ENCODE measurements around the gene STK24. TPM values are rescaled to one million over a fixed set of nuclear protein-coding genes. Genes with fewer than 3 reads are reported as not detected.

Gene STK24
- total RNA-seq, 2 experiments from 2014 or later, result 140 to 151 TPM

DNA sequence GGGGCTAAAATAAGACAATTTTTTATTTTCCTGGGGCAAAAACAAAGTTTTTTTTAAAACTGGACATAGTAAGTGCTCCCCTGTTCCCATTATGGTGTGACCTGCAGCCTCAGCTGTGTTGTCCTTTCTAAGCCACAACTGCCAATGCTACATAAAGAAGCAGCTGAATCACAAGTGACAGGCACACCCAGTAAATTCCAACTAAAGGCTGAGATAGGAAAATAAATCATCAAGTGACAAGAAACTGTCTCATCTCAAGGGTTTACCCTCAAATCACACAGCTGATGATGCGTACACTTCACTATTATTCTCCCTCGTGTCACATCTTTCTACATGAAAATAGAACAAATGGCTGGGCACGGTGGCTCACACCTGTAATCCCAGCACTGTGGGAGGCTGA lies 28.7 kb downstream of the STK24 start:
- ATAC-seq, result no peak
- no peaks in the 10 kb centered on the region for H3K27me3 Mint-ChIP-seq (ENCODE audit: low read depth)
- peaks cover 69% of the 10 kb centered on the region for H3K4me1 Mint-ChIP-seq (ENCODE audit: low read depth)
- no peaks in the 10 kb centered on the region for H3K9me3 Mint-ChIP-seq (ENCODE audit: insufficient read depth)
- H3K36me3 Mint-ChIP-seq (ENCODE audit: low read depth), result peaks cover 44% of the 10 kb centered on the region
- ChIA-PET CTCF (no interaction called here), POLR2A (no interaction called here)
- DNase-seq, result no peak
- no peak overlapping the region for H3K4me3 Mint-ChIP-seq
- no peak overlapping the region for H3K27ac Mint-ChIP-seq

DNA sequence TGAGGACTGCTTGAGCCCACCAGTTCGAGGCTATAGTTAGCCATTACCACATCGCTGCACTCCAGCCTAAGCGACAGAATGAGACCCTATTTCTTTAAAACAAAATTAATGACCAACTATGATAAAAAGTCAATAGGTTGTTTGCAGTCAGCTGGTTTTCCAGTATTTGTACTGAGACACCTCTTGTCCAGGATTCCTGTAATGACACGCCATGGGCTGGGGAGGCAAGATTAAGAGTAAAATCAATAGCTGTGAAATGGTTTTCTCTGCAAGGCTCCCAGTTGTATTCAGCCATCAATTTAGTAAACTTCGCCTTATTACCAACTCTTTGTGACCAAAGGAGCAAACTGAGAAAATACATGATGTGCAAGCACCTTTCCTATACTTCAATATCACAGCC lies 29.5 kb downstream of the STK24 start:
- no peaks in the 10 kb centered on the region for H3K27me3 Mint-ChIP-seq (ENCODE audit: low read depth)
- no peak for DNase-seq
- H3K4me3 Mint-ChIP-seq, result no peak overlapping the region
- H3K9me3 Mint-ChIP-seq (ENCODE audit: insufficient read depth), result no peaks in the 10 kb centered on the region
- H3K36me3 Mint-ChIP-seq (ENCODE audit: low read depth), result peaks cover 49% of the 10 kb centered on the region
- ChIA-PET POLR2A (no interaction called here), CTCF (interaction anchor here (1.0 kb wide), 1 partner anchor 102 kb away, joined by 3 read pairs; no protein-coding TSS in a partner anchor)
- H3K4me1 Mint-ChIP-seq (ENCODE audit: low read depth), result peaks cover 76% of the 10 kb centered on the region
- no peak overlapping the region for H3K27ac Mint-ChIP-seq
- ATAC-seq, result no peak

- ATAC-seq (no peak), DNase-seq (no peak)
- POLR2A ChIA-PET, result interaction anchor here (1.0 kb wide), 1 partner anchor 31 kb away, joined by 3 read pairs; no protein-coding TSS in a partner anchor
- Mint-ChIP-seq H3K9me3 (ENCODE audit: insufficient read depth) (no peaks in the 10 kb centered on the region), H3K4me1 (ENCODE audit: low read depth) (peaks cover 77% of the 10 kb centered on the region), H3K36me3 (ENCODE audit: low read depth) (peaks cover 40% of the 10 kb centered on the region), H3K4me3 (no peak overlapping the region), H3K27ac (no peak overlapping the region), H3K27me3 (ENCODE audit: low read depth) (no peaks in the 10 kb centered on the region)
- CTCF ChIA-PET, result interaction anchor here (1.0 kb wide), 2 partner anchors 29 to 101 kb away, joined by 3 read pairs; no protein-coding TSS in a partner anchor
Observed at GRCh38 chr13:98546402-98546801, 30.5 kb downstream of the STK24 start.

DNA sequence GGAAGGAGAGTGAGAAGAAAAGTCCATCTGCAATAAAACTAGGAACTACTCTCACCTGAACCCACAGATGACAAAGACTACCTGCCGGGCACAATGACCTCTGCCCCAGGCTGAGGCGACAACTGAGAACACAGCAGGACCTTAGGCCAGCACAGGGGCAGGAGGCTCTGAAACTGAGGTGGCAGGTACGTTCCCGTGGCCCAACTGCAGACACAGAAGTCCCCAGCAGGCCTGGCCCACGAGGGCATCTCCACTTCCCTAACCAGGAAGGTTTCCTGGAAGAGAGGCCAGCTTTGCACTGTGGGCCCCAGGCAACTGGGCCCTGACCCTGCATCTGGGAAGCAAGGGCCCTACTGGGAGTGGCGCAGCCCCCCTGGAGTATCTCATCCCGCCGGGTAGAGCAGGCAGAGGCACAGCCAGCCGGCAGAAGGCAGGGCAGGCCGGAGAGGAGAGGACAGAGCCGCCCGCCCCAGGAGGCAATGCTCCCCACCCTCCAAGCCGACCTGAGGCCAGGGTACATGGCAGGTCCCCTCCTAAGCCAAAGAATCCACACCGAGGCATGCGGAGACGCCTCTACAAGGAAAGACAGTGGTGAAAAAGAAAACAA lies 32.7 kb downstream of the STK24 start:
- no peaks in the 10 kb centered on the region for H3K9me3 Mint-ChIP-seq (ENCODE audit: insufficient read depth)
- H3K27me3 Mint-ChIP-seq (ENCODE audit: low read depth), result no peaks in the 10 kb centered on the region
- H3K4me3 Mint-ChIP-seq, result peak overlapping the region; percentile 2
- DNase-seq (no peak), ATAC-seq (no peak)
- peaks cover 78% of the 10 kb centered on the region for H3K4me1 Mint-ChIP-seq (ENCODE audit: low read depth)
- CTCF ChIA-PET, result interaction anchor here (0.7 to 1.7 kb wide), 4 partner anchors 8 to 109 kb away, joined by 3 to 5 read pairs (median 3); no protein-coding TSS in a partner anchor
- peaks cover 26% of the 10 kb centered on the region for H3K36me3 Mint-ChIP-seq (ENCODE audit: low read depth)
- peak overlapping the region; percentile 78 for H3K27ac Mint-ChIP-seq
- POLR2A ChIA-PET, result interaction anchor here (0.9 kb wide), 1 partner anchor 28 kb away, joined by 3 read pairs; no protein-coding TSS in a partner anchor

- CTCF ChIA-PET, result interaction anchor here (0.7 to 2.0 kb wide), 5 partner anchors 9 to 109 kb away, joined by 3 to 5 read pairs (median 3); no protein-coding TSS in a partner anchor
- ATAC-seq (peak; percentile 62), DNase-seq (peak; percentile 56)
- no peaks in the 10 kb centered on the region for H3K27me3 Mint-ChIP-seq (ENCODE audit: low read depth)
- POLR2A ChIA-PET, result interaction anchor here (0.9 kb wide), 1 partner anchor 28 kb away, joined by 3 read pairs; no protein-coding TSS in a partner anchor
- H3K4me3 Mint-ChIP-seq, result peak overlapping the region; percentile 60
- H3K9me3 Mint-ChIP-seq (ENCODE audit: insufficient read depth), result no peaks in the 10 kb centered on the region
- H3K4me1 Mint-ChIP-seq (ENCODE audit: low read depth), result peaks cover 79% of the 10 kb centered on the region
- H3K36me3 Mint-ChIP-seq (ENCODE audit: low read depth), result peaks cover 23% of the 10 kb centered on the region
- H3K27ac Mint-ChIP-seq, result peak overlapping the region; percentile 78
Observed at GRCh38 chr13:98543378-98544103, 33.4 kb downstream of the STK24 start.

- no peaks in the 10 kb centered on the region for H3K9me3 Mint-ChIP-seq (ENCODE audit: insufficient read depth)
- peak overlapping the region; percentile 78 for H3K27ac Mint-ChIP-seq
- CTCF ChIA-PET, result interaction anchor here (0.8 to 2.0 kb wide), 3 partner anchors 9 to 30 kb away, joined by 3 to 5 read pairs (median 3); no protein-coding TSS in a partner anchor
- ATAC-seq, result peak; percentile 59
- peak overlapping the region; percentile 60 for H3K4me3 Mint-ChIP-seq
- peak; percentile 44 for DNase-seq
- POLR2A ChIA-PET, result interaction anchor here (0.9 kb wide), 1 partner anchor 29 kb away, joined by 3 read pairs; no protein-coding TSS in a partner anchor
- no peaks in the 10 kb centered on the region for H3K27me3 Mint-ChIP-seq (ENCODE audit: low read depth)
- peaks cover 27% of the 10 kb centered on the region for H3K36me3 Mint-ChIP-seq (ENCODE audit: low read depth)
- peaks cover 80% of the 10 kb centered on the region for H3K4me1 Mint-ChIP-seq (ENCODE audit: low read depth)
Observed at GRCh38 chr13:98542568-98543377, 34.1 kb downstream of the STK24 start.

DNA sequence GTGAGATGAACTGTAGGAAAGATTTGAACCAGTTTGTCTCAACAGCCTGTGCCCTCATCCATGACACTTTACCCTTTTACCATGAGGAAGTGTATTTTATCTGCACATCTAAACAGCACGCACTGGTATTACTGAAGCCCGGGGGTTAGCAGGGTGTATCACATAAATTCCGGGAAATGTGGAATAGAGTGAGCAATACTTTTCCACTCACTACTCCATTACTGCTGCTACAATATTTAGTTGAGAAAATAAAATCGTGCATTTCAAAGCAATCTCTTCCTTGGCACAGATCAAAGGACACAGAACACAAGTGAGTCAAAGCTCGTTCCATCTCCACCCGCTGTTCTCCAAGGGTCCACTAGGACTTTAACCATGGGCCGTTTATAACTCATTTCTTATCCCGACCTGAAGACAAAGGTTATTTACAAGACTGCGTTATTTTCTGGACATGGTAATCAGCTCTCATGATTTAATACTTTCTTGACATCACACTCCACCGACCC lies 35.2 kb downstream of the STK24 start:
- POLR2A ChIA-PET, result no interaction called here
- Mint-ChIP-seq H3K4me1 (ENCODE audit: low read depth) (peaks cover 87% of the 10 kb centered on the region), H3K27ac (no peak overlapping the region), H3K36me3 (ENCODE audit: low read depth) (peaks cover 28% of the 10 kb centered on the region), H3K4me3 (no peak overlapping the region), H3K9me3 (ENCODE audit: insufficient read depth) (no peaks in the 10 kb centered on the region), H3K27me3 (ENCODE audit: low read depth) (no peaks in the 10 kb centered on the region)
- CTCF ChIA-PET, result interaction anchor here (0.8 to 2.0 kb wide), 2 partner anchors 8 to 31 kb away, joined by 3 to 5 read pairs; no protein-coding TSS in a partner anchor
- ATAC-seq (no peak), DNase-seq (no peak)

- no peaks in the 10 kb centered on the region for H3K27me3 Mint-ChIP-seq (ENCODE audit: low read depth)
- H3K4me1 Mint-ChIP-seq (ENCODE audit: low read depth), result peaks cover 87% of the 10 kb centered on the region
- DNase-seq, result no peak
- no peak overlapping the region for H3K27ac Mint-ChIP-seq
- ChIA-PET POLR2A (no interaction called here), CTCF (interaction anchor here (1.0 to 2.9 kb wide), 4 partner anchors 8 to 112 kb away, joined by 3 to 11 read pairs (median 4); no protein-coding TSS in a partner anchor)
- H3K36me3 Mint-ChIP-seq (ENCODE audit: low read depth), result peaks cover 30% of the 10 kb centered on the region
- ATAC-seq, result no peak
- H3K4me3 Mint-ChIP-seq, result no peak overlapping the region
- H3K9me3 Mint-ChIP-seq (ENCODE audit: insufficient read depth), result no peaks in the 10 kb centered on the region
Observed at GRCh38 chr13:98541191-98541590, 35.7 kb downstream of the STK24 start.

DNA sequence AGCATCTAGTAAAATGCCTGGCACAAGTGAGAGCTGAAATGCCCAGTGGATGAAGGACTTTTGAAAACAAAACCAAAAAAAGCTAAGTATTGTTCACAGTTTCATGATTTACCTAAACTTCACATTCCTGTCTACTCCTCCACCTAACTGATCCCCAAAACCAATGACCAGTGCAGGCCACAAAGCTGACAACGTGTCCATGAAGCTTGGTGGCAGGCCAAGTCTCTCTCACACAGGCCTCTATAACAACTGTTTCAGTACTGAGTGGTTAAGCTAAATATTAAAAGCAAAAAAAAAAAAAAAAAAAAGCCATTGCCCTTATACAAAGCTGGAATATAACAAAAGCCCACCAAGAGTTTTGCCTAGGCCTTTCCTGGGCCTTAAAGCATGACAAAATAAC lies 36.4 kb downstream of the STK24 start:
- peaks cover 26% of the 10 kb centered on the region for H3K36me3 Mint-ChIP-seq (ENCODE audit: low read depth)
- DNase-seq (no peak), ATAC-seq (no peak)
- CTCF ChIA-PET, result interaction anchor here (0.8 to 2.9 kb wide), 4 partner anchors 9 to 112 kb away, joined by 3 to 11 read pairs (median 4); no protein-coding TSS in a partner anchor
- no peaks in the 10 kb centered on the region for H3K27me3 Mint-ChIP-seq (ENCODE audit: low read depth)
- H3K4me1 Mint-ChIP-seq (ENCODE audit: low read depth), result peaks cover 87% of the 10 kb centered on the region
- H3K4me3 Mint-ChIP-seq, result no peak overlapping the region
- no peaks in the 10 kb centered on the region for H3K9me3 Mint-ChIP-seq (ENCODE audit: insufficient read depth)
- POLR2A ChIA-PET, result no interaction called here
- no peak overlapping the region for H3K27ac Mint-ChIP-seq

DNA sequence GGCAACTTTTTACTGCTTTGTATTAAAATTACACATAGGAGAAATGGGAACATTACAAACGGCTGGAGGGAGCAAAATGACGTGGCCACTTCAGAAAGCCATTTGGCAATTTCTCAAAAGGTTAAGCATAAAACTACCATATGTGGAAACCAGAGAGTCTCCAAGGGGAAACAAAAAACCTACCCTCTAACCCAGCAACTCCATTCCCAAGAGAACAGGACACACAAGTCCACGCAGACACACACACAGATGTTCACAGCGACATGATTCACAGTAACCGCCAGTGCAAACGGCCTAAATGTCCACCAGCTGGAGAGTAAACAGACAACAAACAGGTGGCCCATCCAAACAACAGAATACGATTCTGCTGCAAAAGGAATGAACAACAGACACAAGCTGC lies 37.2 kb downstream of the STK24 start:
- H3K4me1 Mint-ChIP-seq (ENCODE audit: low read depth), result peaks cover 84% of the 10 kb centered on the region
- POLR2A ChIA-PET, result no interaction called here
- H3K36me3 Mint-ChIP-seq (ENCODE audit: low read depth), result peaks cover 23% of the 10 kb centered on the region
- H3K4me3 Mint-ChIP-seq, result no peak overlapping the region
- no peak for ATAC-seq
- no peak for DNase-seq
- H3K9me3 Mint-ChIP-seq (ENCODE audit: insufficient read depth), result no peaks in the 10 kb centered on the region
- CTCF ChIA-PET, result interaction anchor here (2.9 kb wide), 1 partner anchor 9 kb away, joined by 11 read pairs; no protein-coding TSS in a partner anchor
- H3K27ac Mint-ChIP-seq, result no peak overlapping the region
- no peaks in the 10 kb centered on the region for H3K27me3 Mint-ChIP-seq (ENCODE audit: low read depth)

- peaks cover 84% of the 10 kb centered on the region for H3K4me1 Mint-ChIP-seq (ENCODE audit: low read depth)
- DNase-seq, result no peak
- H3K36me3 Mint-ChIP-seq (ENCODE audit: low read depth), result peaks cover 24% of the 10 kb centered on the region
- no peak for ATAC-seq
- no peak overlapping the region for H3K4me3 Mint-ChIP-seq
- peak overlapping the region; percentile 64 for H3K27ac Mint-ChIP-seq
- ChIA-PET CTCF (interaction anchor here (2.9 kb wide), 1 partner anchor 8 kb away, joined by 11 read pairs; no protein-coding TSS in a partner anchor), POLR2A (no interaction called here)
- H3K27me3 Mint-ChIP-seq (ENCODE audit: low read depth), result no peaks in the 10 kb centered on the region
- no peaks in the 10 kb centered on the region for H3K9me3 Mint-ChIP-seq (ENCODE audit: insufficient read depth)
Observed at GRCh38 chr13:98538876-98539275, 38.0 kb downstream of the STK24 start.

Measured in activated CD8-positive, alpha-beta T cell treated with anti-CD3 and anti-CD28 coated beads, Interleukin-2, amount 10 ng/mL, durations not matched to agents 7 days and 5 days (primary cell).